IPS DF 19.7 (cell line): ENCODE data around the gene ZBED4.

Experiments used
- DNase-seq: peaks from one replicate; pipeline ENCODE4 v3.0.0-alpha.2; 2013; ENCODE audit warnings: low read depth, low spot score

The ZBED4 gene

GRCh38 chr22:49921508-49922278 is 68.0 kb downstream of the ZBED4 start:
- no peak for DNase-seq

- DNase-seq: no peak
Observed at GRCh38 chr22:49922484-49922883, 68.8 kb downstream of the ZBED4 start.

- no peak for DNase-seq
Observed at GRCh38 chr22:49922926-49923325, 69.3 kb downstream of the ZBED4 start.

GRCh38 chr22:49923445-49923844 is 69.8 kb downstream of the ZBED4 start:
- DNase-seq: no peak

- no peak for DNase-seq
Observed at GRCh38 chr22:49924113-49924833, 70.6 kb downstream of the ZBED4 start.

- no peak for DNase-seq
Observed at GRCh38 chr22:49925525-49926128, 72.0 kb downstream of the ZBED4 start.

- no peak for DNase-seq
Observed at GRCh38 chr22:49926916-49927315, 73.3 kb downstream of the ZBED4 start.

- no peak for DNase-seq
Observed at GRCh38 chr22:49927483-49928184, 74.0 kb downstream of the ZBED4 start.

- no peak for DNase-seq
Observed at GRCh38 chr22:49928185-49928495, 74.5 kb downstream of the ZBED4 start.

- DNase-seq: no peak
Observed at GRCh38 chr22:49928555-49929210, 75.0 kb downstream of the ZBED4 start.

- DNase-seq: no peak
Observed at GRCh38 chr22:49929211-49929979, 75.8 kb downstream of the ZBED4 start.

GRCh38 chr22:49929994-49930575 is 76.4 kb downstream of the ZBED4 start:
- DNase-seq: no peak

- DNase-seq: no peak
Observed at GRCh38 chr22:49930596-49931412, 77.2 kb downstream of the ZBED4 start.

- DNase-seq: no peak
Observed at GRCh38 chr22:49933236-49934159, 79.9 kb downstream of the ZBED4 start.

GRCh38 chr22:49934160-49934890 is 80.7 kb downstream of the ZBED4 start:
- no peak for DNase-seq

- no peak for DNase-seq
Observed at GRCh38 chr22:49934891-49935557, 81.4 kb downstream of the ZBED4 start.

- no peak for DNase-seq
Observed at GRCh38 chr22:49935561-49935960, 81.9 kb downstream of the ZBED4 start.
